Stimulated activated CD8-positive, alpha-beta memory T cell treated with anti-CD3 and anti-CD28 coated beads, Interleukin-2, amount 100 ng/mL, for 1 hour (primary cell): Measurements from ENCODE around the gene EPHA7.

Experiments
- DNase-seq, 2 donors: peaks; one replicate each; pipeline ENCODE4 v3.0.0-alpha.2; 2020; ENCODE audit warnings: low read depth in 2 of 2

Gene EPHA7

GRCh38 chr6:93419304-93420162 lies at the start of gene EPHA7:
EPHA7 (minus strand) TSS chr6:93419559; CDS start chr6:93419341, 218 bp downstream.
- DNase-seq = no peak

GRCh38 chr6:93468291-93468690 lies 48.9 kb upstream of the EPHA7 start:
- DNase-seq = no peak

- no peak for DNase-seq
Observed at GRCh38 chr6:93454533-93454932, 35.2 kb upstream of the EPHA7 start.

GRCh38 chr6:93453956-93454355 lies 34.6 kb upstream of the EPHA7 start:
- DNase-seq = no peak

- no peak for DNase-seq
Observed at GRCh38 chr6:93447874-93448273, 28.5 kb upstream of the EPHA7 start.

- DNase-seq = no peak
Observed at GRCh38 chr6:93437491-93437890, 18.1 kb upstream of the EPHA7 start.

- no peak for DNase-seq
Observed at GRCh38 chr6:93433592-93433991, 14.2 kb upstream of the EPHA7 start.

- no peak for DNase-seq
Observed at GRCh38 chr6:93424303-93425064, 5.1 kb upstream of the EPHA7 start.

- no peak for DNase-seq
Observed at GRCh38 chr6:93423542-93423941, 4.2 kb upstream of the EPHA7 start.

GRCh38 chr6:93420163-93420795 lies 920 bp upstream of the EPHA7 start:
- no peak for DNase-seq

GRCh38 chr6:93418408-93419303 lies 703 bp downstream of the EPHA7 start:
- DNase-seq = no peak

GRCh38 chr6:93418033-93418407 lies 1.3 kb downstream of the EPHA7 start:
- DNase-seq = no peak

GRCh38 chr6:93417421-93418013 lies 1.8 kb downstream of the EPHA7 start:
- DNase-seq = no peak

- no peak for DNase-seq
Observed at GRCh38 chr6:93416571-93417420, 2.6 kb downstream of the EPHA7 start.

- DNase-seq = no peak
Observed at GRCh38 chr6:93413190-93413589, 6.2 kb downstream of the EPHA7 start.

- DNase-seq = no peak
Observed at GRCh38 chr6:93412452-93412851, 6.9 kb downstream of the EPHA7 start.

- no peak for DNase-seq
Observed at GRCh38 chr6:93407186-93407585, 12.2 kb downstream of the EPHA7 start.

- DNase-seq = no peak
Observed at GRCh38 chr6:93403390-93403789, 16.0 kb downstream of the EPHA7 start.

- no peak for DNase-seq
Observed at GRCh38 chr6:93398723-93399122, 20.6 kb downstream of the EPHA7 start.

- DNase-seq = no peak
Observed at GRCh38 chr6:93394471-93394870, 24.9 kb downstream of the EPHA7 start.
